Naive thymus-derived CD8-positive, alpha-beta T cell (primary cell): ENCODE measurements around the gene HNRNPLL. TPM values are rescaled to one million over a fixed set of nuclear protein-coding genes. Genes with fewer than 3 reads are reported as not detected.

Experiments used
- ATAC-seq, 2 donors: fragments of 150-1000 bp; cut with Tn5 transposase in 1 of 2; sonication (Bioruptor Pico), chemical (Tn5 transposase) in 1 of 2; 1 replicate in 1 of 2; 2 replicates in 1 of 2; pipeline ENCODE4 v1.10.0; 2021; ENCODE audit warnings: mild to moderate bottlenecking in 2 of 2, moderate library complexity in 2 of 2
- POLR2A ChIA-PET: fragments of 350-600 bp; sonication (Branson Sonifier 250); formaldehyde crosslinking; loops from one replicate; lab custom pipeline; 2021; ENCODE audit warnings: antibody characterized with exemption; lab: Charles Lee
- DNase-seq, 10 donors: peaks; one replicate each; pipeline versions ENCODE4 v3.0.0 to v3.0.0-alpha.2; 2020 to 2022
- H3K27ac Mint-ChIP-seq, 10 donors: one replicate each; pipeline ENCODE4 v1.8.0; 2020 to 2022; ENCODE audit warnings: mild to moderate bottlenecking in 10 of 10, mixed read lengths in 10 of 10, moderate library complexity in 4 of 10, inconsistent platforms in 1 of 10
- H3K27me3 Mint-ChIP-seq, 5 donors: one replicate each; pipeline ENCODE4 v1.8.0; 2021 to 2022; ENCODE audit warnings: mixed read lengths in 5 of 5
- H3K36me3 Mint-ChIP-seq, 3 donors: one replicate each; pipeline ENCODE4 v1.8.0; 2020 to 2022; ENCODE audit warnings: mixed read lengths in 3 of 3, mild to moderate bottlenecking in 2 of 3, inconsistent platforms in 1 of 3
- H3K4me1 Mint-ChIP-seq, 4 donors: one replicate each; pipeline ENCODE4 v1.8.0; 2021 to 2022; ENCODE audit warnings: mixed read lengths in 4 of 4
- H3K4me3 Mint-ChIP-seq, 10 donors: one replicate each; pipeline ENCODE4 v1.8.0; 2020 to 2022; ENCODE audit warnings: mild to moderate bottlenecking in 10 of 10, mixed read lengths in 10 of 10, moderate library complexity in 6 of 10, inconsistent platforms in 1 of 10
- H3K9me3 Mint-ChIP-seq, 9 donors: one replicate each; pipeline ENCODE4 v1.8.0; 2020 to 2022; ENCODE audit warnings: mixed read lengths in 9 of 9, mild to moderate bottlenecking in 3 of 9, inconsistent platforms in 1 of 9, moderate library complexity in 1 of 9
- polyA plus RNA-seq, 3 donors: library from polyadenylated mRNA; unstranded; fragments of 300-500 nt; fragmentation: Illumina TruSeq; gene quantifications; one replicate each; pipeline ENCODE4 v1.2.3, GENCODE V29; 2021
- total RNA-seq, 8 experiments: library from RNA in 2 of 8; stranded (reverse) in 2 of 8; gene quantifications; one replicate each; pipeline ENCODE4 v1.2.3 and lab custom pipeline; 2021 to 2026

Gene HNRNPLL
- total and polyA plus RNA-seq, 5 experiments from 2014 or later, result 8.0 to 20.2 (median 13.1) TPM

GRCh38 chr2:38583524-38583923, 19.2 kb downstream of the HNRNPLL start:
- peaks cover 0 to 2% (median under 1%) of the 10 kb centered on the region in 4 donors for H3K4me1 Mint-ChIP-seq
- no peaks in the 10 kb centered on the region for H3K27me3 Mint-ChIP-seq
- ATAC-seq (no peak), DNase-seq (no peak)
- H3K36me3 Mint-ChIP-seq, result peaks cover 0 to 23% (median 1%) of the 10 kb centered on the region in 3 donors
- no peaks in the 10 kb centered on the region for H3K9me3 Mint-ChIP-seq
- H3K27ac Mint-ChIP-seq, result no peak overlapping the region
- no peak overlapping the region for H3K4me3 Mint-ChIP-seq
- POLR2A ChIA-PET, result no interaction called here

GRCh38 chr2:38581193-38582147, 21.3 kb downstream of the HNRNPLL start:
- ATAC-seq, result peak; percentile 78 to 89
- Mint-ChIP-seq H3K27me3 (no peaks in the 10 kb centered on the region), H3K4me3 (no peak overlapping the region), H3K4me1 (peaks cover 0 to 2% (median 0%) of the 10 kb centered on the region in 4 donors), H3K27ac (no peak overlapping the region), H3K9me3 (no peaks in the 10 kb centered on the region), H3K36me3 (peaks cover 0 to 28% (median 1%) of the 10 kb centered on the region in 3 donors)
- POLR2A ChIA-PET, result interaction anchor here (0.6 to 2.0 kb wide), 6 partner anchors 21 to 169 kb away, joined by 3 to 16 read pairs (median 4); partner anchors contain the start of genes HNRNPLL and SRSF7
- DNase-seq, result peak in 8 of 10 donors; percentile 10 to 81 (median 60)

- no peak overlapping the region for H3K27ac Mint-ChIP-seq
- ATAC-seq (no peak), DNase-seq (no peak)
- H3K4me3 Mint-ChIP-seq, result no peak overlapping the region
- H3K4me1 Mint-ChIP-seq, result peaks cover 0 to 2% (median 0%) of the 10 kb centered on the region in 4 donors
- H3K9me3 Mint-ChIP-seq, result no peaks in the 10 kb centered on the region
- peaks cover 0 to 22% (median 0%) of the 10 kb centered on the region in 3 donors for H3K36me3 Mint-ChIP-seq
- H3K27me3 Mint-ChIP-seq, result no peaks in the 10 kb centered on the region
- POLR2A ChIA-PET, result interaction anchor here (0.5 kb wide), 1 partner anchor 36 kb away, joined by 4 read pairs; no protein-coding TSS in a partner anchor
These were observed 22.6 kb downstream of the HNRNPLL start for GRCh38 chr2:38580115-38580636.

- POLR2A ChIA-PET, result interaction anchor here (0.9 kb wide), 1 partner anchor 173 kb away, joined by 4 read pairs; the partner anchor contains the start of gene SRSF7
- ATAC-seq (no peak), DNase-seq (no peak)
- H3K36me3 Mint-ChIP-seq, result peaks cover 0 to 25% (median 0%) of the 10 kb centered on the region in 3 donors
- no peaks in the 10 kb centered on the region for H3K9me3 Mint-ChIP-seq
- H3K27ac Mint-ChIP-seq, result no peak overlapping the region
- H3K4me1 Mint-ChIP-seq, result peaks cover 0 to 2% (median 0%) of the 10 kb centered on the region in 4 donors
- no peak overlapping the region for H3K4me3 Mint-ChIP-seq
- H3K27me3 Mint-ChIP-seq, result no peaks in the 10 kb centered on the region
These were observed 23.9 kb downstream of the HNRNPLL start for GRCh38 chr2:38578832-38579231.

- DNase-seq (no peak), ATAC-seq (no peak)
- POLR2A ChIA-PET, result no interaction called here
- H3K27me3 Mint-ChIP-seq, result no peaks in the 10 kb centered on the region
- no peak overlapping the region for H3K27ac Mint-ChIP-seq
- peaks cover 0 to 38% (median 1%) of the 10 kb centered on the region in 3 donors for H3K36me3 Mint-ChIP-seq
- H3K9me3 Mint-ChIP-seq, result no peaks in the 10 kb centered on the region
- no peak overlapping the region for H3K4me3 Mint-ChIP-seq
- H3K4me1 Mint-ChIP-seq, result peaks cover 0 to 2% (median 0%) of the 10 kb centered on the region in 4 donors
These were observed 28.4 kb downstream of the HNRNPLL start for GRCh38 chr2:38574278-38574677.

- ATAC-seq, result no peak
- peaks cover 0 to 51% (median 4%) of the 10 kb centered on the region in 3 donors for H3K36me3 Mint-ChIP-seq
- no peaks in the 10 kb centered on the region for H3K27me3 Mint-ChIP-seq
- DNase-seq, result no peak
- no peaks in the 10 kb centered on the region for H3K4me1 Mint-ChIP-seq
- H3K27ac Mint-ChIP-seq, result peak overlapping the region in 1 of 10 donors; percentile 32
- no peak overlapping the region for H3K4me3 Mint-ChIP-seq
- H3K9me3 Mint-ChIP-seq, result no peaks in the 10 kb centered on the region
- POLR2A ChIA-PET, result no interaction called here
These were observed 30.6 kb downstream of the HNRNPLL start for GRCh38 chr2:38572167-38572566.

GRCh38 chr2:38571193-38571592, 31.5 kb downstream of the HNRNPLL start:
- DNase-seq (no peak), ATAC-seq (no peak)
- H3K4me1 Mint-ChIP-seq, result no peaks in the 10 kb centered on the region
- H3K4me3 Mint-ChIP-seq, result no peak overlapping the region
- POLR2A ChIA-PET, result no interaction called here
- no peak overlapping the region for H3K27ac Mint-ChIP-seq
- H3K27me3 Mint-ChIP-seq, result no peaks in the 10 kb centered on the region
- H3K36me3 Mint-ChIP-seq, result peaks cover 0 to 50% (median 4%) of the 10 kb centered on the region in 3 donors
- no peaks in the 10 kb centered on the region for H3K9me3 Mint-ChIP-seq

GRCh38 chr2:38568724-38569436, 33.8 kb downstream of the HNRNPLL start:
- POLR2A ChIA-PET, result interaction anchor here (0.6 kb wide), 1 partner anchor 202 kb away, joined by 3 read pairs; no protein-coding TSS in a partner anchor
- Mint-ChIP-seq H3K27me3 (no peaks in the 10 kb centered on the region), H3K27ac (no peak overlapping the region), H3K36me3 (peaks cover 0 to 57% (median 7%) of the 10 kb centered on the region in 3 donors), H3K4me1 (no peaks in the 10 kb centered on the region), H3K4me3 (no peak overlapping the region), H3K9me3 (no peaks in the 10 kb centered on the region)
- ATAC-seq, result no peak
- DNase-seq, result no peak

GRCh38 chr2:38565333-38565732, 37.4 kb downstream of the HNRNPLL start:
- peaks cover 0 to 49% (median 14%) of the 10 kb centered on the region in 3 donors for H3K36me3 Mint-ChIP-seq
- no peak overlapping the region for H3K4me3 Mint-ChIP-seq
- no peak for DNase-seq
- POLR2A ChIA-PET, result interaction anchor here (0.7 kb wide), 1 partner anchor 361 kb away, joined by 10 read pairs; no protein-coding TSS in a partner anchor
- no peak for ATAC-seq
- no peaks in the 10 kb centered on the region for H3K4me1 Mint-ChIP-seq
- no peak overlapping the region for H3K27ac Mint-ChIP-seq
- H3K27me3 Mint-ChIP-seq, result no peaks in the 10 kb centered on the region
- no peaks in the 10 kb centered on the region for H3K9me3 Mint-ChIP-seq

GRCh38 chr2:38561691-38562090, 41.0 kb downstream of the HNRNPLL start:
- ATAC-seq (no peak), DNase-seq (no peak)
- Mint-ChIP-seq H3K27ac (no peak overlapping the region), H3K4me1 (no peaks in the 10 kb centered on the region), H3K27me3 (no peaks in the 10 kb centered on the region), H3K9me3 (no peaks in the 10 kb centered on the region), H3K36me3 (peaks cover 0 to 24% (median 14%) of the 10 kb centered on the region in 3 donors), H3K4me3 (no peak overlapping the region)
- POLR2A ChIA-PET, result no interaction called here

- Mint-ChIP-seq H3K4me3 (no peak overlapping the region), H3K4me1 (no peaks in the 10 kb centered on the region), H3K9me3 (no peaks in the 10 kb centered on the region), H3K27me3 (no peaks in the 10 kb centered on the region), H3K36me3 (peaks cover 0 to 14% (median 14%) of the 10 kb centered on the region in 3 donors), H3K27ac (no peak overlapping the region)
- DNase-seq, result no peak
- no peak for ATAC-seq
- POLR2A ChIA-PET, result no interaction called here
These were observed 42.6 kb downstream of the HNRNPLL start for GRCh38 chr2:38560092-38560491.

- peaks cover 0 to 11% (median 8%) of the 10 kb centered on the region in 3 donors for H3K36me3 Mint-ChIP-seq
- no peak for ATAC-seq
- H3K9me3 Mint-ChIP-seq, result no peaks in the 10 kb centered on the region
- H3K27ac Mint-ChIP-seq, result no peak overlapping the region
- no peaks in the 10 kb centered on the region for H3K27me3 Mint-ChIP-seq
- no peaks in the 10 kb centered on the region for H3K4me1 Mint-ChIP-seq
- DNase-seq, result no peak
- POLR2A ChIA-PET, result no interaction called here
- no peak overlapping the region for H3K4me3 Mint-ChIP-seq
These were observed 44.7 kb downstream of the HNRNPLL start for GRCh38 chr2:38557981-38558380.
